ENCODE data around the gene F2R. TPM values are rescaled to one million over a fixed set of nuclear protein-coding genes. Genes with fewer than 3 reads are reported as not detected.

The F2R gene
- polyA plus RNA-seq, 1 experiment: 50.4 TPM

GRCh38 chr5:76694317-76694716 is 21.6 kb upstream of the F2R start:
- POLR2A ChIA-PET: interaction anchor here (0.6 kb wide), 1 partner anchor 11 kb away, joined by 3 read pairs; no protein-coding TSS in a partner anchor
- Histone ChIP-seq H3K27me3 (ENCODE audit: control insufficient read depth, insufficient read depth, low read length) (no peaks in the 10 kb centered on the region), H3K36me3 (ENCODE audit: control insufficient read depth, insufficient read depth, low read length) (no peaks in the 10 kb centered on the region), H3K4me3 (ENCODE audit: low read depth, low read length) (no peak overlapping the region)
- CTCF ChIA-PET: interaction anchor here (0.9 kb wide), 1 partner anchor 43 kb away, joined by 3 read pairs; no protein-coding TSS in a partner anchor
- TF ChIP-seq CTCF (IDR thresholded peaks at IDR 0.05; ENCODE audit: insufficient read depth, low read depth, low read length): no peak
- DNase-seq (ENCODE audit: low read depth): no peak

- POLR2A ChIA-PET: no interaction called here
These were observed 20.6 kb upstream of the F2R start for GRCh38 chr5:76695346-76695745.

GRCh38 chr5:76696251-76696650 is 19.7 kb upstream of the F2R start:
- no peaks in the 10 kb centered on the region for H3K36me3 ChIP-seq (ENCODE audit: control insufficient read depth, insufficient read depth, low read length)
- H3K27me3 ChIP-seq (ENCODE audit: control insufficient read depth, insufficient read depth, low read length): no peaks in the 10 kb centered on the region
- no peak for DNase-seq (ENCODE audit: low read depth)
- no peak overlapping the region for H3K4me3 ChIP-seq (ENCODE audit: low read depth, low read length)
- no peak for TF ChIP-seq CTCF (IDR thresholded peaks at IDR 0.05; ENCODE audit: insufficient read depth, low read depth, low read length)
- POLR2A ChIA-PET: no interaction called here
- CTCF ChIA-PET: no interaction called here

More at GRCh38 chr5:76695346-76695745, 20.6 kb upstream of the F2R start:
- Histone ChIP-seq H3K27me3 (ENCODE audit: control insufficient read depth, insufficient read depth, low read length) (no peaks in the 10 kb centered on the region), H3K36me3 (ENCODE audit: control insufficient read depth, insufficient read depth, low read length) (no peaks in the 10 kb centered on the region), H3K4me3 (ENCODE audit: low read depth, low read length) (no peak overlapping the region)
- CTCF ChIA-PET: interaction anchor here (0.7 to 1.0 kb wide), 5 partner anchors 9 to 1175 kb away, joined by 3 to 4 read pairs (median 3); no protein-coding TSS in a partner anchor
- TF ChIP-seq CTCF (IDR thresholded peaks at IDR 0.05; ENCODE audit: insufficient read depth, low read depth, low read length): no peak
- DNase-seq (ENCODE audit: low read depth): no peak

- DNase-seq (ENCODE audit: low read depth): no peak
- POLR2A ChIA-PET: no interaction called here
- CTCF ChIA-PET: interaction anchor here (0.5 kb wide), 1 partner anchor 51 kb away, joined by 3 read pairs; no protein-coding TSS in a partner anchor
- no peak for TF ChIP-seq CTCF (IDR thresholded peaks at IDR 0.05; ENCODE audit: insufficient read depth, low read depth, low read length)
- H3K27me3 ChIP-seq (ENCODE audit: control insufficient read depth, insufficient read depth, low read length): no peaks in the 10 kb centered on the region
- no peaks in the 10 kb centered on the region for H3K36me3 ChIP-seq (ENCODE audit: control insufficient read depth, insufficient read depth, low read length)
- H3K4me3 ChIP-seq (ENCODE audit: low read depth, low read length): no peak overlapping the region
These were observed 18.3 kb upstream of the F2R start for GRCh38 chr5:76697670-76698069.

GRCh38 chr5:76700571-76700970 is 15.4 kb upstream of the F2R start:
- Histone ChIP-seq H3K27me3 (ENCODE audit: control insufficient read depth, insufficient read depth, low read length) (no peaks in the 10 kb centered on the region), H3K4me3 (ENCODE audit: low read depth, low read length) (no peak overlapping the region), H3K36me3 (ENCODE audit: control insufficient read depth, insufficient read depth, low read length) (no peaks in the 10 kb centered on the region)
- DNase-seq (ENCODE audit: low read depth): no peak
- CTCF ChIA-PET: interaction anchor here (0.8 kb wide), 1 partner anchor 13 kb away, joined by 3 read pairs; no protein-coding TSS in a partner anchor
- POLR2A ChIA-PET: no interaction called here
- TF ChIP-seq CTCF (IDR thresholded peaks at IDR 0.05; ENCODE audit: insufficient read depth, low read depth, low read length): no peak
